Uterus (tissue), 2 donors: Measurements from ENCODE around the gene SCG5.

Experiments used
- POLR2A ChIP-seq, 2 donors: fragments of 450-650 bp; IDR thresholded peaks; one replicate each; pipeline ENCODE4 v1.6.1; 2016; ENCODE audit warnings: antibody characterized with exemption in 2 of 2, mild to moderate bottlenecking in 1 of 2, moderate library complexity in 1 of 2
- TF ChIP-seq, protein P1 (sequence below), 4 experiments: fragments of 200-600 bp in 2 of 4; fragments of 450-650 bp in 2 of 4; sonication (generic) in 2 of 4; IDR thresholded peaks; one replicate each; pipeline ENCODE4 v1.5.1; 2016 to 2019; ENCODE audit warnings: antibody characterized with exemption in 4 of 4, mild to moderate bottlenecking in 2 of 4, moderate library complexity in 1 of 4

DNA sequence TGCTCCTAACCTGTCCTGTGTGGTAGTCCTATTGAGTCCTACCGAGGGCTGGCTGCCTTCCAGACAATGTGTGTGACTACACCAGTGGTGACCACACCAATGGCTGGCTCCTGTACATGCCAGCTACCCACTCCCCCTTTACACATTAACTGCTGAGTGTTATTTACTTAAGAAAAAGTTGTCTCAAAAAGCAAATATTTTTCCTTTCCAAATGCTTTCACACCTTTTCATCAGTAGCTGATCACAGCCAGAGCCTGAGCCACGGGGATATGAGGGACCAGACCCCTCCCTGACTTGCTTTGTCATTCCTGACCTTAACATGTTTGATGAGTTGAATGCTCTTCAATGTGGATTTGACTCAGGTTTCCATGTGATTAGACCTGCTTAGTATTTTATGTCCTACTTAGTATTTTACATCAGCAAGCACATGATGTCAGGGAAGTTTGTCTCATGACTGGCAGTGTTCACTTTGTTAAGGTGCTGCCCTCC is 46.7 kb downstream of the SCG5 start:
- no peak for TF ChIP-seq POLR2A (IDR thresholded peaks at IDR 0.05)
- TF ChIP-seq, protein P1, sequence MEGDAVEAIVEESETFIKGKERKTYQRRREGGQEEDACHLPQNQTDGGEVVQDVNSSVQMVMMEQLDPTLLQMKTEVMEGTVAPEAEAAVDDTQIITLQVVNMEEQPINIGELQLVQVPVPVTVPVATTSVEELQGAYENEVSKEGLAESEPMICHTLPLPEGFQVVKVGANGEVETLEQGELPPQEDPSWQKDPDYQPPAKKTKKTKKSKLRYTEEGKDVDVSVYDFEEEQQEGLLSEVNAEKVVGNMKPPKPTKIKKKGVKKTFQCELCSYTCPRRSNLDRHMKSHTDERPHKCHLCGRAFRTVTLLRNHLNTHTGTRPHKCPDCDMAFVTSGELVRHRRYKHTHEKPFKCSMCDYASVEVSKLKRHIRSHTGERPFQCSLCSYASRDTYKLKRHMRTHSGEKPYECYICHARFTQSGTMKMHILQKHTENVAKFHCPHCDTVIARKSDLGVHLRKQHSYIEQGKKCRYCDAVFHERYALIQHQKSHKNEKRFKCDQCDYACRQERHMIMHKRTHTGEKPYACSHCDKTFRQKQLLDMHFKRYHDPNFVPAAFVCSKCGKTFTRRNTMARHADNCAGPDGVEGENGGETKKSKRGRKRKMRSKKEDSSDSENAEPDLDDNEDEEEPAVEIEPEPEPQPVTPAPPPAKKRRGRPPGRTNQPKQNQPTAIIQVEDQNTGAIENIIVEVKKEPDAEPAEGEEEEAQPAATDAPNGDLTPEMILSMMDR (IDR thresholded peaks at IDR 0.05) = no peak
